Heart left ventricle (tissue), 13 donors: ENCODE measurements around the gene LUM.

Experiments
- POLR2A ChIP-seq, 2 donors: fragments of 450-650 bp; IDR thresholded peaks; one replicate each; pipeline ENCODE4 v1.6.1; 2017; ENCODE audit warnings: antibody characterized with exemption in 2 of 2, mild to moderate bottlenecking in 2 of 2, moderate library complexity in 2 of 2
- TF ChIP-seq, protein P1 (sequence below), 12 donors: fragments of 200-600 bp; sonication (generic) in 4 of 12; IDR thresholded peaks; one replicate each; pipeline versions ENCODE4 v1.5.0 to v1.8.0; 2018 to 2022; ENCODE audit warnings: antibody characterized with exemption in 12 of 12, mild to moderate bottlenecking in 5 of 12
- donor health status: ischemic (EF 13 %, LVEDD 7.1; RV severe dilation, severe dysfunction).
- donor health status: DM: no; HTN: yes; CAD: no.
- donor health status: DM: no; HTN: no; CAD: no.
- donor health status: ischemic (EF 25% LVEDD 6.9; RV normal size, moderate dysfunction).
- donor health status: ischemic (EF 25% LVEDD 5.7; RV mildly dilated, moderate dysfunction).
- donor health status: ischemic (EF 35%, LVEDD 5.7; RV mildly dilated, moderate dysfunction).
- donor health status: nonischemic (EF 11% LVEDD 7.7; RV severe dilation, severe dysfunction).
- donor health status: DM: yes; HTN: yes; CAD: no.
- donor health status: PGD.
- donor health status: ischemic (EF 29% LVEDD 5.4; RV normal size, mild dysfunction).
- donor health status: nonischemic (EF 23%, LVEDD 6.1; RV moderate dilation, normal function).

DNA sequence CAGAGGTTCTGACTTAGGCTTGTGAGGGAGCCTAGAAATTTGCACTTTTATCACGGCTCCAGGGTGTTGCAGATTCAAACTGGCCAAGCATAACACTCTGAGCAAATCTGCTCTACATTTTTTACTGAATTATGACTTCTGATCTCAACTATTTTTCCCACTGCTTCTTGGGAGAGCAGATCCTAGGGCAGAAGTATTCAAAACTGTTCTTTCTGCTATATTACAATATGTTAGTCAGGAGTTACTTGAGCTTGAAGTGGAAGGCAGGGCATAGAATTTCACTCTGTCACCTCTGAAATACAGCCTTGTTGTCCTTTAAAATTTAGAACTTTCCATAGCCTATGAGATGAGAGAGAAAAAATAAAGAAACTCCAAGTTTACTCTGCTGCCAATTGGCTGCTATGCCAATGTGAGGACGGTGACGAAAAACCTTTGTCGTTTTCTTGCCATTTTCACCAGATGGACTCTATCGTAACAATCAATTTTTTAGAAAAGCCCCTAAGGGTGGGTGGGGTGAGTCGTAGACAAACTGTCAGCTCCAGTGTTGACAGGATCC lies 37.1 kb downstream of the LUM start:
- TF ChIP-seq, protein P1, sequence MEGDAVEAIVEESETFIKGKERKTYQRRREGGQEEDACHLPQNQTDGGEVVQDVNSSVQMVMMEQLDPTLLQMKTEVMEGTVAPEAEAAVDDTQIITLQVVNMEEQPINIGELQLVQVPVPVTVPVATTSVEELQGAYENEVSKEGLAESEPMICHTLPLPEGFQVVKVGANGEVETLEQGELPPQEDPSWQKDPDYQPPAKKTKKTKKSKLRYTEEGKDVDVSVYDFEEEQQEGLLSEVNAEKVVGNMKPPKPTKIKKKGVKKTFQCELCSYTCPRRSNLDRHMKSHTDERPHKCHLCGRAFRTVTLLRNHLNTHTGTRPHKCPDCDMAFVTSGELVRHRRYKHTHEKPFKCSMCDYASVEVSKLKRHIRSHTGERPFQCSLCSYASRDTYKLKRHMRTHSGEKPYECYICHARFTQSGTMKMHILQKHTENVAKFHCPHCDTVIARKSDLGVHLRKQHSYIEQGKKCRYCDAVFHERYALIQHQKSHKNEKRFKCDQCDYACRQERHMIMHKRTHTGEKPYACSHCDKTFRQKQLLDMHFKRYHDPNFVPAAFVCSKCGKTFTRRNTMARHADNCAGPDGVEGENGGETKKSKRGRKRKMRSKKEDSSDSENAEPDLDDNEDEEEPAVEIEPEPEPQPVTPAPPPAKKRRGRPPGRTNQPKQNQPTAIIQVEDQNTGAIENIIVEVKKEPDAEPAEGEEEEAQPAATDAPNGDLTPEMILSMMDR (IDR thresholded peaks at IDR 0.05), result no peak
- no peak for TF ChIP-seq POLR2A (IDR thresholded peaks at IDR 0.05)
